ENCODE data around the gene RAB42. TPM values are rescaled to one million over a fixed set of nuclear protein-coding genes. Genes with fewer than 3 reads are reported as not detected.
"Not testable (repeated sequence)": the region's sequence is repeated elsewhere in the genome, so short reads cannot be mapped to it uniquely, and the experiment has no call there.

Gene RAB42
- total RNA-seq, 6 experiments from 2014 or later: 0.19 to 0.53 (median 0.20) TPM; not detected in 3

- no peak overlapping the region for H3K27ac Mint-ChIP-seq
- DNase-seq: no peak
- H3K27me3 Mint-ChIP-seq (ENCODE audit: insufficient read depth): peaks cover 12% of the 10 kb centered on the region
- TF ChIP-seq, protein P1, sequence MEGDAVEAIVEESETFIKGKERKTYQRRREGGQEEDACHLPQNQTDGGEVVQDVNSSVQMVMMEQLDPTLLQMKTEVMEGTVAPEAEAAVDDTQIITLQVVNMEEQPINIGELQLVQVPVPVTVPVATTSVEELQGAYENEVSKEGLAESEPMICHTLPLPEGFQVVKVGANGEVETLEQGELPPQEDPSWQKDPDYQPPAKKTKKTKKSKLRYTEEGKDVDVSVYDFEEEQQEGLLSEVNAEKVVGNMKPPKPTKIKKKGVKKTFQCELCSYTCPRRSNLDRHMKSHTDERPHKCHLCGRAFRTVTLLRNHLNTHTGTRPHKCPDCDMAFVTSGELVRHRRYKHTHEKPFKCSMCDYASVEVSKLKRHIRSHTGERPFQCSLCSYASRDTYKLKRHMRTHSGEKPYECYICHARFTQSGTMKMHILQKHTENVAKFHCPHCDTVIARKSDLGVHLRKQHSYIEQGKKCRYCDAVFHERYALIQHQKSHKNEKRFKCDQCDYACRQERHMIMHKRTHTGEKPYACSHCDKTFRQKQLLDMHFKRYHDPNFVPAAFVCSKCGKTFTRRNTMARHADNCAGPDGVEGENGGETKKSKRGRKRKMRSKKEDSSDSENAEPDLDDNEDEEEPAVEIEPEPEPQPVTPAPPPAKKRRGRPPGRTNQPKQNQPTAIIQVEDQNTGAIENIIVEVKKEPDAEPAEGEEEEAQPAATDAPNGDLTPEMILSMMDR (IDR thresholded peaks at IDR 0.05): no peak
- no peaks in the 10 kb centered on the region for H3K4me1 Mint-ChIP-seq (ENCODE audit: low read depth)
- H3K36me3 Mint-ChIP-seq (ENCODE audit: low read depth): peaks cover 9% of the 10 kb centered on the region; the same call in 1 of the 2 replicates
- H3K4me3 Mint-ChIP-seq: no peak overlapping the region
- no peaks in the 10 kb centered on the region for H3K9me3 Mint-ChIP-seq
Measured at GRCh38 chr1:28595412-28596191, 3.5 kb downstream of the RAB42 start.

DNA sequence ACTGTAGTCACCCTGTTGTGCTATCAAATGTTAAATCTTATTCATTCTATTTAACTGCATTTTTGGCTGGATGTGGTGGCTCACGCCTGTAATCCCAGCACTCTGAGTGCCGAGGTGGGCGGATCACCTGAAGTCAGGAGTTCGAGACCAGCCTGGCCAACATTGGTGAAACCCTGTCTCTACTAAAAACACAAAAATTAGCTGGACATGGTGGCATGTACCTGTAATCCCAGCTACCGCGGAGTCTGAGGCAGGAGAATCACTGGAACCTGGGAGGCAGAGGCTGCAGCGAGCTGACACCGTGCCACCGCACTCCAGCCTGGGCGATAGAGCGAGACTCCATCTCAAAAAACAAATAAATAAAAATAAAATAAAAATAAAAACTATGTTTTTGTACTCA, 4.2 kb downstream of the RAB42 start:
- H3K27me3 Mint-ChIP-seq (ENCODE audit: insufficient read depth): peaks cover 12% of the 10 kb centered on the region
- H3K36me3 Mint-ChIP-seq (ENCODE audit: low read depth); H3K4me1 Mint-ChIP-seq (ENCODE audit: low read depth); H3K27ac Mint-ChIP-seq; H3K4me3 Mint-ChIP-seq; H3K9me3 Mint-ChIP-seq; DNase-seq: not testable (repeated sequence)

DNA sequence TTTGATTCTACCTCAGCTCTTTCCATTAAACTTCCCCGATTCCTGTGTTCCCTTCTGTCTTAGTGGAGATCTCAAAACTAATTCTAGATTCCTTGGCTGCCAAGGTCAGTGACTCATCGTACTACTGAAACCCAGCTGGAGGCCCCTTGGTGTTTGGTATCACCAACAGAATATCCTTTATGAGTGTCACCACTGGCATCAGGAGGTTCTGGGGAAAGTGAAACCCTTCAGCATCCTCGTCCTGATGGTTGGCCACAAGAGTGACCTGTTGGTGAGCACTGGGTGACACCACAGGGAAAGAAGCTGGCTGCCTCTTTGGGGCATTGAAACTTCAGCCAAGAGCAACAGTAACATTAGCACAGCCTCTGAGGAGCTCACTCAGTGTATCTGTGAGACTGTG, 9.6 kb downstream of the RAB42 start:
- peak overlapping the region; percentile 72 for H3K4me3 Mint-ChIP-seq
- TF ChIP-seq, protein P1 (IDR thresholded peaks at IDR 0.05): no peak
- no peaks in the 10 kb centered on the region for H3K9me3 Mint-ChIP-seq
- peak; percentile 92 for DNase-seq
- 0 out of 2 replicates have a peak, but pooled peaks cover 9% of the 10 kb centered on the region for H3K36me3 Mint-ChIP-seq (ENCODE audit: low read depth)
- peaks cover 7% of the 10 kb centered on the region for H3K27me3 Mint-ChIP-seq (ENCODE audit: insufficient read depth)
- peaks cover 20% of the 10 kb centered on the region for H3K4me1 Mint-ChIP-seq (ENCODE audit: low read depth)
- H3K27ac Mint-ChIP-seq: peak overlapping the region; percentile 86

DNA sequence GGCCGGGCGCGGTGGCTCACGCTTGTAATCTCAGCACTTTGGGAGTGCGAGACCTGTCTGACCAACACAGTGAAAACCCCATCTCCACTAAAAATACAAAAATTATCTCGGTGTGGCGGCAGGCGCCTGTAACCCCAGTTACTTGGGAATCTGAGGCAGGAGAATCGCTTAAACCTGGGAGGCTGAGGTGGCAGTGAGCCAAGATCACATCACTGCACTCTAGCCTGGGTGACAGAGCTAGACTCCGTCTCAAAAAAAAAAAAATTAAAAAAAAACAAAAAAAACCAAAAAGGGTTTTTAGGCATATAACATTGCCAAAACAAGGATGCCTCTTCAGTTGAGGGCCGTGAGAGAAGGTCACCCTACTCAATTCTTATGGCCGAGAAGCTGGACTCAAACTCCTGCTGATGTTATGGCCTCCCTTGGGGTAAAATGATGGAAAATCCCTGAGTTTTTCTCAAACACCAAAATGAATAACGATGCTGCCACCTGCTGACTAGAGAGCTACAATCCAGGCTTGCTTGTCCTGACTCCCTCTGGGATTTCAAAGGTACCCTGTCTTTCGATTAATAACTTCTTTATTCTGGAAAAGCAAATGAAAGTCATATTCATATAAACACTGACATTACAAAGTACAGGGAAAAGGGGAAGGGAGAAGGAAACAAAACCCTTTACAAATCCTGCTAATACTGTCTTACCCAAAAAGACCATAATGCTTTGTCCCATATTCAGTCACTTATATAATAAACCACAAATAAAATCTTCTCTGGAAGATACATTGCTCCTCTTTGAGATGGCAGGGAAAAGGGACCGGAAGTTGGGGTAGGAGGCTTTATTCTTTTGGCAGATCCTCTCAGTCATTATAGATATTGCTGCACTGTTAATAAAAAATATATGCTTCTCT, 10.7 kb downstream of the RAB42 start:
- Mint-ChIP-seq H3K9me3 (no peaks in the 10 kb centered on the region), H3K27me3 (ENCODE audit: insufficient read depth) (peaks cover 7% of the 10 kb centered on the region; the same call in 1 of the 2 replicates), H3K4me3 (no peak overlapping the region), H3K36me3 (ENCODE audit: low read depth) (0 out of 2 replicates have a peak, but pooled peaks cover 9% of the 10 kb centered on the region), H3K27ac (peak overlapping the region; percentile 86), H3K4me1 (ENCODE audit: low read depth) (peaks cover 20% of the 10 kb centered on the region)
- TF ChIP-seq, protein P1 (IDR thresholded peaks at IDR 0.05): peak; percentile 85
- peak; percentile 76 for DNase-seq

DNA sequence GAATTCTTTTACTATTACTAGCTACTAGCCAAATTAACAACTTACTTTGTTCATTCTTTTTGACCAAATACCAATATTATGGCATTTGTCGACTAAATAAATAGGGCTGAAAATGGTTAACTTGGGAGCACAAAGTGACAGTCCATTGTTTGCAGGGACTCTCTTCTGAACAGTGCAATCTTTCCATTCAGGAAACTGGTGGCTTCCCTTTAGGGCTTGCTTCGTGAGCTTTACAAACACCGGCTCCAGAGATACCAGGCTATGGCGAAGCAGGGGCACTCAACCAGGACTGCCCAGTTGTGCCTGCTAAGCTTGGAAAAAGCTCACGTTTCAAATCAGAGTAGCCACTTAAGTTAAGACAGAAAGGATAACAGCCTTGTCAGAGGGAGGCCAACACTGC, 12.3 kb downstream of the RAB42 start:
- DNase-seq: no peak
- no peaks in the 10 kb centered on the region for H3K9me3 Mint-ChIP-seq
- H3K4me3 Mint-ChIP-seq: no peak overlapping the region
- H3K27me3 Mint-ChIP-seq (ENCODE audit: insufficient read depth): peaks cover 3% of the 10 kb centered on the region; the same call in 1 of the 2 replicates
- TF ChIP-seq, protein P1 (IDR thresholded peaks at IDR 0.05): no peak
- peaks cover 20% of the 10 kb centered on the region for H3K4me1 Mint-ChIP-seq (ENCODE audit: low read depth)
- no peak overlapping the region for H3K27ac Mint-ChIP-seq
- H3K36me3 Mint-ChIP-seq (ENCODE audit: low read depth): 0 out of 2 replicates have a peak, but pooled peaks cover 5% of the 10 kb centered on the region

Data from HFFc6 (cell line).